Liver (tissue), 9 donors: Measurements from ENCODE around the gene ZNF654. TPM values are rescaled to one million over a fixed set of nuclear protein-coding genes. Genes with fewer than 3 reads are reported as not detected.
A peak's percentile ranks its signal among the peaks of the same experiment; 100 is the strongest.

ENCODE experiments used
- DNase-seq: peaks from one replicate; pipeline ENCODE4 v3.0.0-alpha.2; 2017; ENCODE audit warnings: low spot score
- H3K27ac ChIP-seq, 2 donors: one replicate each; pipeline ENCODE4 v1.7.0; 2013; ENCODE audit warnings: inconsistent platforms in 2 of 2, low read length in 2 of 2, control low read depth in 1 of 2, low read depth in 1 of 2, mild to moderate bottlenecking in 1 of 2
- H3K27me3 ChIP-seq, 4 donors: one replicate each; pipeline versions ENCODE4 v1.6.1 to v1.7.0; 2013; ENCODE audit warnings: low read length in 3 of 4, inconsistent platforms in 1 of 4, mild to moderate bottlenecking in 1 of 4, moderate library complexity in 1 of 4; ENCODE audit not compliant: control insufficient read depth in 4 of 4, insufficient read depth in 4 of 4
- H3K36me3 ChIP-seq, 4 donors: one replicate each; pipeline versions ENCODE4 v1.6.1 to v1.7.0; 2013; ENCODE audit warnings: low read length in 3 of 4, mild to moderate bottlenecking in 3 of 4, low read depth in 1 of 4, moderate library complexity in 1 of 4; ENCODE audit not compliant: control insufficient read depth in 4 of 4, insufficient read depth in 3 of 4
- H3K4me1 ChIP-seq, 4 donors: one replicate each; pipeline versions ENCODE4 v1.6.1 to v1.7.0; 2013; ENCODE audit warnings: low read length in 3 of 4, mild to moderate bottlenecking in 3 of 4, moderate library complexity in 1 of 4; ENCODE audit not compliant: control insufficient read depth in 4 of 4, insufficient read depth in 4 of 4
- H3K4me3 ChIP-seq, 3 donors: one replicate each; pipeline versions ENCODE4 v1.6.1 to v1.7.0; 2013; ENCODE audit warnings: low read length in 3 of 3, control low read depth in 1 of 3, low read depth in 1 of 3, mild to moderate bottlenecking in 1 of 3
- H3K9ac ChIP-seq, 2 donors: one replicate each; pipeline ENCODE4 v1.7.0; 2013; ENCODE audit warnings: low read length in 2 of 2, mild to moderate bottlenecking in 2 of 2, moderate library complexity in 2 of 2, control low read depth in 1 of 2, low read depth in 1 of 2
- H3K9me3 ChIP-seq, 4 donors: one replicate each; pipeline versions ENCODE4 v1.6.1 to v1.7.0; 2013; ENCODE audit warnings: low read length in 3 of 4; ENCODE audit not compliant: control insufficient read depth in 4 of 4
- FOXA2 ChIP-seq: IDR thresholded peaks from 2 replicates; pipeline ENCODE4 v1.6.1; 2016; ENCODE audit warnings: antibody characterized with exemption
- GABPA ChIP-seq, 2 donors: IDR thresholded peaks in 1 of 2; conservative IDR thresholded peaks in 1 of 2; 2 replicates each; pipeline ENCODE4 v1.6.1; 2016; ENCODE audit warnings: antibody characterized with exemption in 2 of 2, mild to moderate bottlenecking in 1 of 2, moderate library complexity in 1 of 2
- HNF4A ChIP-seq, 2 donors: conservative IDR thresholded peaks; 2 replicates each; pipeline ENCODE4 v1.6.1; 2016; ENCODE audit warnings: antibody characterized with exemption in 2 of 2, mild to moderate bottlenecking in 2 of 2
- HNF4G ChIP-seq: IDR thresholded peaks from 2 replicates; pipeline ENCODE4 v1.6.1; 2016; ENCODE audit warnings: antibody characterized with exemption
- JUND ChIP-seq, 2 donors: IDR thresholded peaks; 2 replicates each; pipeline ENCODE4 v1.6.1; 2016; ENCODE audit warnings: antibody characterized with exemption in 2 of 2
- MAX ChIP-seq: IDR thresholded peaks from 2 replicates; pipeline ENCODE4 v1.6.1; 2016; ENCODE audit warnings: antibody characterized with exemption
- NR2F2 ChIP-seq: IDR thresholded peaks from 2 replicates; pipeline ENCODE4 v1.6.1; 2016; ENCODE audit warnings: antibody characterized with exemption
- RAD21 ChIP-seq, 2 donors: IDR thresholded peaks; 2 replicates each; pipeline ENCODE4 v1.6.1; 2016; ENCODE audit warnings: antibody characterized with exemption in 2 of 2, mild to moderate bottlenecking in 2 of 2
- REST ChIP-seq: IDR thresholded peaks from 2 replicates; pipeline ENCODE4 v1.6.1; 2016; ENCODE audit warnings: antibody characterized with exemption, mild to moderate bottlenecking
- RXRA ChIP-seq, 2 donors: IDR thresholded peaks; 2 replicates each; pipeline ENCODE4 v1.6.1; 2017 to 2018; ENCODE audit warnings: antibody characterized with exemption in 2 of 2, mild to moderate bottlenecking in 1 of 2
- SP1 ChIP-seq: IDR thresholded peaks from 2 replicates; pipeline ENCODE4 v1.6.1; 2018; ENCODE audit warnings: antibody characterized with exemption, mild to moderate bottlenecking
- TAF1 ChIP-seq: conservative IDR thresholded peaks from 2 replicates; pipeline ENCODE4 v1.6.1; 2016; ENCODE audit warnings: antibody characterized with exemption, mild to moderate bottlenecking
- YY1 ChIP-seq: IDR thresholded peaks from 2 replicates; pipeline ENCODE4 v1.6.1; 2016; ENCODE audit warnings: antibody characterized with exemption, mild to moderate bottlenecking
- ZBTB33 ChIP-seq: IDR thresholded peaks from 2 replicates; pipeline ENCODE4 v1.6.1; 2016; ENCODE audit warnings: antibody characterized with exemption
- WGBS: extraction: QIAGEN DNeasy Blood & Tissue Kit; methylation state at CpG from one replicate; pipeline ENCODE4 v1.1.7; 2013; 5-methylcytosine and 5-hydroxymethylcytosine counted together
- polyA plus RNA-seq, 2 donors: library from polyadenylated mRNA; stranded (reverse) in 1 of 2; unstranded in 1 of 2; fragments of 200-250 nt in 1 of 2; fragments of >200 nt in 1 of 2; fragmentation: Nextera tagmentation in 1 of 2; extraction: Ambion mirVana in 1 of 2; gene quantifications; one replicate each; pipeline versions ENCODE4 v1.2.1 to v1.2.3, GENCODE V29; 2013 to 2015
- total RNA-seq, 2 donors: library from RNA; depleted of rRNA; stranded (reverse); fragments of >200 nt; gene quantifications; one replicate each; pipeline ENCODE4 v1.2.3, GENCODE V29; 2014
- TF ChIP-seq, protein P1 (sequence below): fragments of 150-350 bp; IDR thresholded peaks from 2 replicates; pipeline ENCODE4 v1.5.1; 2017; ENCODE audit warnings: improper control_type of control experiment, low read depth, low read length; ENCODE audit not compliant: missing input control
- donor health status: healthy.
- donor health status: healthy.
- donor health status: healthy.
- donor health status: healthy.
- donor health status: healthy.

ZNF654 gene
- total and polyA plus RNA-seq, 4 donors, result 2.2 to 10.1 (median 5.4) TPM

GRCh38 chr3:88150806-88151205 is 91.8 kb downstream of the ZNF654 start (continued):
- TF ChIP-seq MAX, result no peak
- TF ChIP-seq NR2F2, result no peak
- no peak for TF ChIP-seq GABPA (IDR thresholded peaks at IDR 0.05 in 1 of 2, conservative IDR thresholded peaks at IDR 0.05 in 1 of 2)
- TF ChIP-seq, protein P1, sequence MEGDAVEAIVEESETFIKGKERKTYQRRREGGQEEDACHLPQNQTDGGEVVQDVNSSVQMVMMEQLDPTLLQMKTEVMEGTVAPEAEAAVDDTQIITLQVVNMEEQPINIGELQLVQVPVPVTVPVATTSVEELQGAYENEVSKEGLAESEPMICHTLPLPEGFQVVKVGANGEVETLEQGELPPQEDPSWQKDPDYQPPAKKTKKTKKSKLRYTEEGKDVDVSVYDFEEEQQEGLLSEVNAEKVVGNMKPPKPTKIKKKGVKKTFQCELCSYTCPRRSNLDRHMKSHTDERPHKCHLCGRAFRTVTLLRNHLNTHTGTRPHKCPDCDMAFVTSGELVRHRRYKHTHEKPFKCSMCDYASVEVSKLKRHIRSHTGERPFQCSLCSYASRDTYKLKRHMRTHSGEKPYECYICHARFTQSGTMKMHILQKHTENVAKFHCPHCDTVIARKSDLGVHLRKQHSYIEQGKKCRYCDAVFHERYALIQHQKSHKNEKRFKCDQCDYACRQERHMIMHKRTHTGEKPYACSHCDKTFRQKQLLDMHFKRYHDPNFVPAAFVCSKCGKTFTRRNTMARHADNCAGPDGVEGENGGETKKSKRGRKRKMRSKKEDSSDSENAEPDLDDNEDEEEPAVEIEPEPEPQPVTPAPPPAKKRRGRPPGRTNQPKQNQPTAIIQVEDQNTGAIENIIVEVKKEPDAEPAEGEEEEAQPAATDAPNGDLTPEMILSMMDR, result no peak
- TF ChIP-seq TAF1, result no peak

GRCh38 chr3:88151358-88151757 is 92.3 kb downstream of the ZNF654 start:
- peaks cover 4 to 17% (median 12%) of the 10 kb centered on the region in 4 donors for H3K36me3 ChIP-seq
- peak overlapping the region in 1 of 3 donors; percentile 76 for H3K4me3 ChIP-seq
- H3K27ac ChIP-seq, result no peak overlapping the region
- 64% methylated on average over 4 of the region's 4 CpGs for WGBS
- no peak for DNase-seq
- no peaks in the 10 kb centered on the region for H3K9me3 ChIP-seq
- peak overlapping the region in 1 of 2 donors; percentile 7 for H3K9ac ChIP-seq
- H3K4me1 ChIP-seq, result peaks cover 5 to 20% (median 13%) of the 10 kb centered on the region in 4 donors
- H3K27me3 ChIP-seq, result no peaks in the 10 kb centered on the region
- TF ChIP-seq NR2F2 (no peak), YY1 (no peak), RAD21 (IDR thresholded peaks at IDR 0.05) (no peak), SP1 (no peak), HNF4G (no peak), FOXA2 (no peak), HNF4A (conservative IDR thresholded peaks at IDR 0.05) (no peak), JUND (IDR thresholded peaks at IDR 0.05) (no peak), RXRA (IDR thresholded peaks at IDR 0.05) (no peak), GABPA (IDR thresholded peaks at IDR 0.05 in 1 of 2, conservative IDR thresholded peaks at IDR 0.05 in 1 of 2) (no peak), ZBTB33 (no peak)
- TF ChIP-seq, protein P1, result no peak

- Histone ChIP-seq H3K27ac (no peak overlapping the region), H3K27me3 (no peaks in the 10 kb centered on the region), H3K4me3 (no peak overlapping the region), H3K9me3 (no peaks in the 10 kb centered on the region), H3K36me3 (peaks cover 4 to 30% (median 22%) of the 10 kb centered on the region in 4 donors), H3K9ac (no peak overlapping the region), H3K4me1 (peaks cover 5 to 20% (median 13%) of the 10 kb centered on the region in 4 donors)
- 72% methylated on average over 2 of the region's 2 CpGs for WGBS
- DNase-seq, result no peak
- TF ChIP-seq TAF1, result no peak
- no peak for TF ChIP-seq NR2F2
- no peak for TF ChIP-seq SP1
- TF ChIP-seq REST, result no peak
- TF ChIP-seq RXRA (IDR thresholded peaks at IDR 0.05), result no peak
- TF ChIP-seq HNF4G, result no peak
- TF ChIP-seq HNF4A (conservative IDR thresholded peaks at IDR 0.05), result no peak
- no peak for TF ChIP-seq FOXA2
- no peak for TF ChIP-seq GABPA (IDR thresholded peaks at IDR 0.05 in 1 of 2, conservative IDR thresholded peaks at IDR 0.05 in 1 of 2)
- TF ChIP-seq YY1, result no peak
- TF ChIP-seq RAD21 (IDR thresholded peaks at IDR 0.05), result no peak
Observed at GRCh38 chr3:88152841-88153240, 93.8 kb downstream of the ZNF654 start.
